ENCODE data around the gene PCDH9.

PCDH9 gene

GRCh38 chr13:66364346-66364745 is 865.8 kb downstream of the PCDH9 start:
- TF ChIP-seq CTCF (IDR thresholded peaks at IDR 0.05) = no peak

- TF ChIP-seq CTCF (IDR thresholded peaks at IDR 0.05) = no peak
Observed at GRCh38 chr13:66362485-66362884, 867.7 kb downstream of the PCDH9 start.

GRCh38 chr13:66359910-66360552 is 870.1 kb downstream of the PCDH9 start:
- no peak for TF ChIP-seq CTCF (IDR thresholded peaks at IDR 0.05)

GRCh38 chr13:66359393-66359792 is 870.7 kb downstream of the PCDH9 start:
- no peak for TF ChIP-seq CTCF (IDR thresholded peaks at IDR 0.05)

GRCh38 chr13:66358564-66358963 is 871.6 kb downstream of the PCDH9 start:
- no peak for TF ChIP-seq CTCF (IDR thresholded peaks at IDR 0.05)

- TF ChIP-seq CTCF (IDR thresholded peaks at IDR 0.05) = no peak
Observed at GRCh38 chr13:66357463-66357862, 872.7 kb downstream of the PCDH9 start.

- no peak for TF ChIP-seq CTCF (IDR thresholded peaks at IDR 0.05)
Observed at GRCh38 chr13:66354879-66355751, 875.0 kb downstream of the PCDH9 start.

Data from LNCAP (cell line).